Measurements from ENCODE around the gene RNASE13. TPM values are rescaled to one million over a fixed set of nuclear protein-coding genes. Genes with fewer than 3 reads are reported as not detected.
A peak's percentile ranks its signal among the peaks of the same experiment; 100 is the strongest.
"Not testable (repeated sequence)": the region's sequence is repeated elsewhere in the genome, so short reads cannot be mapped to it uniquely, and the experiment has no call there.

RNASE13 gene
- total RNA-seq, 1 donor from 2014 or later, result not detected

- no peak for DNase-seq (ENCODE audit: low spot score)
- intact Hi-C loops (cut with DNase I), result no loop called here
Measured at GRCh38 chr14:21047378-21047781, 12.8 kb upstream of the RNASE13 start.

DNA sequence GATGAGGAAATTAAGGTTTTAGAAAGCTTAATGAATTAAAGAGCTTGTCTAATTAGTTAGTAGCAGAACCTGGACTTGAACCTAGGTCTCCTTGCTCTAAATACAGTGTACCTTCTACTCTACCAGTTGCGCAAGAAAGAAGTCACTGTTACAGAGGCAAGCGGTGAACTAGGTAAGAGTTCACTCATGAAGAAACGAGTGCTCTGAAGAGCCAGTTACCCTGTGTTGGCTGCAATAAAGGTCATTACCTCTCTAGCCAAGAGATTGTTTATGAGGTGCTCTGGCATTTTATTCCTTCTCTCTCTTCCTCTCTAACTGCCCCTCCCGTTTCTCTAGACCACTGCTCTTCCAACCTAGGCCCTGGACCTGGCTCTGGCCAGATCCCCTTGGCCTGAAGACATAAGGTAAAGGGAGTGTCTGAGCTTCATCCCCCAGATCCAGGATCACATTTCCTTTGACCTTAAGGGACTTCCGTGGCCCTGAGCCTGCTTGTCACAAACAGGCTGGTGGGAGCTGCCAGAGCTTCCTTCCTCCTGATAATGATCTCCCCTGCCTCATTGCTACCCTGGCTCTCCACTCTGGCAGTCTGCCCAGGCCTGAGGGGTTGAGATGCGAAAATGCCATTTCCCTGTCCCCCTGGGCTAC, 9.5 kb upstream of the RNASE13 start:
- no peak for DNase-seq (ENCODE audit: low spot score)
- intact Hi-C loops (cut with DNase I), result loop anchor here (1.0 to 5.0 kb wide), 2 partner anchors 20 to 187 kb away; no protein-coding TSS in a partner anchor

GRCh38 chr14:21043387-21043973, 8.9 kb upstream of the RNASE13 start:
- DNase-seq (ENCODE audit: low spot score), result no peak
- intact Hi-C loops (cut with DNase I), result loop anchor here (5.0 kb wide), 1 partner anchor 186 kb away; no protein-coding TSS in a partner anchor

GRCh38 chr14:21042918-21043317, 8.3 kb upstream of the RNASE13 start:
- intact Hi-C loops (cut with DNase I), result loop anchor here (5.0 kb wide), 1 partner anchor 186 kb away; no protein-coding TSS in a partner anchor
- DNase-seq (ENCODE audit: low spot score), result no peak

DNA sequence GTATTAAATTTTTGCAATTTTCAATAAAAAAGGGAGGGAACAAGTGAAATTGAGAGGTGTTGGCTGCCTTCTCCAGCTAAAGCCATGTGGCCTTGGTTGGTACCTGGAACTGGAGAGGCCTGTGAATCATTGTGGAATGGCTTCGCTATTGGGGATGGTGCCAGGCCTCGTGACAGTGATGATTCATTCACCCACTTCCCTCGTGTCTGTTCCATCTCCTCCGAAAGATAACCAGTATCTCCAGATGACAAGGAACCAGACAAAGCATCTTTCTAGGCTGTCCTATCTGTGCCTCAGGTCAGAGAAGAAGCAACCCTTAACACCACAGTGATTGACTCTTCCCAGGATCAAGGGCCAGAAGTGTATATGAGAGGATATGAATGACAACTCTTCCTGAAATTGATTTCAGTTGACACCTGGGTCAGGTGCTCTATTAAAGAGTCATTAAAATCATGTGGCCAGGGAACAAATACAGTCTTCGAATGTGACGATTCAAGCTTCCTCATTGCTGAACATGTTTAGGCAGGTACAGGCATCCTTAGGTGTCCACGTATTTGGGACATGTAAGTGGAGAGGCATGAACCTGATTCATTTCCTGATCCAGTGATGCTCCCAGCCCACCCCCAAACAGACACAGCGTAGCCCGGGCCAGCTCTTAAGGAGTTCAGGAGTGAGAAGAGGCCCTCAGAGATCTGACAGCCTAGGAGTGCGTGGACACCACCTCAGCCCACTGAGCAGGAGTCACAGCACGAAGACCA, 7.2 kb upstream of the RNASE13 start, which contains the start of gene RNASE7:
Gene RNASE7, plus strand, starts transcription at position 687 of the 758 bp plus-strand sequence. CDS start 631 bp downstream, outside the sequence.
- intact Hi-C loops (cut with DNase I), result loop anchor here (5.0 kb wide), 1 partner anchor 185 kb away; no protein-coding TSS in a partner anchor
- no peak for DNase-seq (ENCODE audit: low spot score)

DNA sequence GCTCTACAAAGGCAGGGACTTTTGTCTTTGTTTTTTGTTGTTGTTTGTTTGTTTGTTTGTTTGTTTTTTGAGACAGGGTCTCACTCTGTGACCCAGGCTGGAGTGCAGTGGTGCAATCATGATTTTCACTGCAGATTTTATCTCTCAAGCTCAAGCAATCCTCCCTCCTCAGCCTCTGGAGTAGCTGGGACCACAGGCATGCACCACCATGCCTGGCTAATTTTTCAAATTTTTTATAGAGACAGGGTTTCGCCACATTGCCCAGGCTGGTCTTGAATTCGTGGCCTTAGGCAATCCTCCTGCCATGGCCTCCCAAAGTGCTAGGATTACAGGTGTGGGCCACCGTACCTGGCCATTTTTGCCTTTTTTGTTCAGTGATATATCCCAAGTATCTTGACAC, 6.3 kb upstream of the RNASE13 start:
- intact Hi-C loops (cut with DNase I), result loop anchor here (1.0 to 5.0 kb wide), 2 partner anchors 27 to 184 kb away; no protein-coding TSS in a partner anchor
- DNase-seq (ENCODE audit: low spot score), result not testable (repeated sequence)

GRCh38 chr14:21040370-21040925, 5.8 kb upstream of the RNASE13 start:
- DNase-seq (ENCODE audit: low spot score), result no peak
- intact Hi-C loops (cut with DNase I), result loop anchor here (1.0 to 5.0 kb wide), 2 partner anchors 26 to 183 kb away; no protein-coding TSS in a partner anchor

- intact Hi-C loops (cut with DNase I), result loop anchor here (1.0 to 5.0 kb wide), 3 partner anchors 25 to 342 kb away; no protein-coding TSS in a partner anchor
- DNase-seq (ENCODE audit: low spot score), result no peak
Measured at GRCh38 chr14:21039585-21040369, 5.2 kb upstream of the RNASE13 start.

DNA sequence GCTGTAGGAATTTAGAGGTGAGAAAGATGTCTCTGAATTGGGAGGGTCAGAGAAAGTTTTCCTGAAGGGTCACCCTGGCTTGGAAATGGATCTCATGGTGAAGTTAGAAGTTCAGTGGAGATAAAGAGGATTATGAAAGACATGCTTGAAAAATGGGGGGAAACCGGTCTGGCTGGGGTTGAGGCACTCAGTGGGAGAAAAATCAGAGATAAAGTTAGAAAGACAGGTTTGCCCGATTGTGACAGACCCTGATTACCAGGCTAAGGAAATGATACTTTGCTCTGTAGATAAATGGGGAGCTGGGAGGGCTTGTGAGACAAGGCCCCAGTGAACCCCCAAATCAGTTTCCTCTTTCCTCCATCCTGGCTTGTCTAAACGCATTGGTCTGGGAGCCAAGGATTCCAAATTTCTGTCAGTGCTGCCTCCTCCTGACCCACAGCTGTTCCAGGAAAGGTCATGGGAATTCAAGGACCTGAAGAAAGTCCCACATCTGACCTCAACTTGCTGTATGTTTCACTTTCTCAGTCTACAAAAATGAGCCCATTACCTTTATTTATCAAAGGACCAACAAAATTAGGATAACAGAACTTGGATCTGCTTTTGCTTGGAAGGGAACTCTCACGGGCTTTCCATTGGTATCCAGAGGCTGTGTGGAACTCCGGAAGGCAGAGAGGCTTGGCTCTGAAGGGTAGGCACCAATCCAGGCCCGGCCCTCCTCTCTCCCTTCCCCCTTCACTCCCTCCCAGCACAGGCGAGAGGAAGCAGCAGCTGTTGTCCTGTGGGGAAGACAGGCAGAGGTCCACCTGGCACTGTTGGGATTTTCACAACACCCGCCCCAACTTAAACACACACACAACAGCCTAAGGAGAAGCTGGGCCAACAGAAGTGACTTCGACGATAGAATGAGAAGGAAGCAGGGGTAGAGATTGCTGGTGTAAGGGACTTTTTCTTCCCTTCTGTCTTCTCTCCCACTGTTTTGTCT, 4.1 kb upstream of the RNASE13 start:
- intact Hi-C loops (cut with DNase I), result loop anchor here (5.0 kb wide), 1 partner anchor 341 kb away; no protein-coding TSS in a partner anchor
- peak; percentile 90 for DNase-seq (ENCODE audit: low spot score)

GRCh38 chr14:21037156-21037555, 2.5 kb upstream of the RNASE13 start:
- intact Hi-C loops (cut with DNase I), result loop anchor here (5.0 kb wide), 1 partner anchor 340 kb away; no protein-coding TSS in a partner anchor

GRCh38 chr14:21036751-21037150, 2.1 kb upstream of the RNASE13 start:
- DNase-seq (ENCODE audit: low spot score), result no peak
- intact Hi-C loops (cut with DNase I), result loop anchor here (5.0 kb wide), 1 partner anchor 339 kb away; no protein-coding TSS in a partner anchor

More at GRCh38 chr14:21037156-21037555, 2.5 kb upstream of the RNASE13 start:
- no peak for DNase-seq (ENCODE audit: low spot score)

DNA sequence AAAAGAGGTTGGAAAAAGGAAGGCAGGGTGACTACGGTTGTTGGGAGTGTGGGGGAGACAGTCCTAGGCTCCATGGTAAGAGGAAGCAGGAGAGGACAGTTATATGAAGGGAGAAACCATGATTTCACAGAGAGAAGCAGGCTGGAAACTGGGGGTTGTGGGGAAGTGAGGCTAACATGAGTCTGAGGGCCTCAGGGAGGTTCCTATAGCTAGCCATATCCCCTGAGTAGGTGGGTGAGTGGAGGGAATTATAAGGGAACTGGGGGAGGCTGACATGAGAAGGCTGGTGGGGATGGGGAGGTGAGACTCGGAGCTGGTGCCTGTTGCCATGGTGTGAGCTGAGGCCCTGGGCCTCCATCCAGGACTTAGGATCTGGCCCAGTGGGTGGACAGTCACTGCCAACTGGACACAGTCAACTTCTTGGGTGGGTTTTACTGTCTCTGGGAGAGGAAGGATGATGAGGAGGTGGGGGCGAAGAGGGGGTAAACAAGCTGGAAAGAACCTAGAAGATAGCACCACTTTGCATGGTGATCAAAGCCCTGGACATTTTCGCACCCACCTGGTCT, 1.4 kb downstream of the RNASE13 start:
- no peak for DNase-seq (ENCODE audit: low spot score)
- intact Hi-C loops (cut with DNase I), result no loop called here

DNA sequence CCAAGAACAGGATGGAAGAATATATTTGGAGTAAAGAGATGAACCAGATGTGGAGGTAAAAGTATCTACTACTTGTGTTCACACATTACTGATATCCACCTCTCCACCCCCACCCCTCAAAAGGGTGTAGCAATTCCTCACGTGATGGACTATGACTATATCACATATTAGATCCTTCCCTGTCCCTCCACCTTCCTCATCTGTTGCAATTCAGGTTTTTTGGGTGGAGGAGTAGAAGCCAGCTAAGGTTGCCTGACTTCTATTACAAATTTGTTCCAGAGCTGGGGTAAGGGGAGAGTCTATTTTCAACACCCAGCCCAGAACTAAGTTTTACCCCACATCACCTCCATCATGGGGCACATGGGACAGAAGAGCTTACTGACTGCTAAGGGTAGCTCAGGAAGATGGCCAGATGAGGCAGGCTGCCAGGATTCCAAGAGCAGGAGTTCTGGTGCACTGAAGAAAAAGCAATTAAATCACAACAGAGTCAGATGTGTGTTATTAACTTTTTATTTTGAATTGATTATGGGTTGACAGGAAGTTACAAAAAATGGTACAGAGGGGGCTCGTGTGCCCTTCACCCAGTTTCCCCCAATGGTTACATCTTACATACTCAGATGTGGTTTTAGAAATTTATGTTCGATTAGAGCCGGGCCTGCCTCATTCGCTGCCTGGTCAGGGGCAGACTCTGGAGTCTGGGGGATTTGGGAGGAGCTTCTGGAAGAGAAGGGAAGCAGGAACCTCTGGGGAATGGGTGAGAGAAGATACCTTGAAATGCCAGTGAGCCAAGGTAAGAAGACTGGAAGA, 2.1 kb downstream of the RNASE13 start:
- intact Hi-C loops (cut with DNase I), result no loop called here
- DNase-seq (ENCODE audit: low spot score), result no peak

DNA sequence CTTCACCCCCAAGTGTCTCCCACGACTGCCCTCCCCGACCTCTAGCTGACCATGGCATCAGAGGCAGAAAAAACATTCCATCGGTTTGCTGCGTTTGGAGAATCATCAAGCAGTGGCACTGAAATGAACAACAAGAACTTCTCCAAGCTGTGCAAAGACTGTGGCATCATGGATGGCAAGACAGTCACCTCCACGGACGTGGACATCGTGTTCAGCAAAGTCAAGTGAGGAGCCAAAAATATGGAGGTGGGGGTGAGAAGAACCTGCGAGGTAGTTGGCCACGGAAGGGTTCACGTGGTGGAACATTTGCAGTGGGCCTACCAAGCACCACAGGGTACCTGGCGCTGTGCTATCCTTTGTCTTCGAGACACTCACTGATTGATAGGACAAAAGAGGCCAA, 4.1 kb downstream of the RNASE13 start:
- intact Hi-C loops (cut with DNase I), result no loop called here
- no peak for DNase-seq (ENCODE audit: low spot score)

GRCh38 chr14:21029917-21030316, 4.7 kb downstream of the RNASE13 start, which contains the start of gene TPPP2:
Gene TPPP2 (plus strand): TSS chr14:21030217. CDS start chr14:21030582, 365 bp downstream.
- DNase-seq (ENCODE audit: low spot score), result no peak
- intact Hi-C loops (cut with DNase I), result no loop called here

- intact Hi-C loops (cut with DNase I), result no loop called here
- DNase-seq (ENCODE audit: low spot score), result no peak
Measured at GRCh38 chr14:21026988-21027315, 7.7 kb downstream of the RNASE13 start.

Data from cardiac septum (tissue), 1 donor.